HG03280 (cell line): ENCODE measurements around the gene UNC50.

ENCODE experiments used
- ATAC-seq: cut with Tn5 transposase; IDR thresholded peaks from one replicate; pipeline ENCODE4 v1.9.1; 2021; ENCODE audit warnings: mild to moderate bottlenecking, moderate library complexity; ENCODE audit not compliant: unreplicated experiment

Gene UNC50, protein sequence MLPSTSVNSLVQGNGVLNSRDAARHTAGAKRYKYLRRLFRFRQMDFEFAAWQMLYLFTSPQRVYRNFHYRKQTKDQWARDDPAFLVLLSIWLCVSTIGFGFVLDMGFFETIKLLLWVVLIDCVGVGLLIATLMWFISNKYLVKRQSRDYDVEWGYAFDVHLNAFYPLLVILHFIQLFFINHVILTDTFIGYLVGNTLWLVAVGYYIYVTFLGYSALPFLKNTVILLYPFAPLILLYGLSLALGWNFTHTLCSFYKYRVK

DNA sequence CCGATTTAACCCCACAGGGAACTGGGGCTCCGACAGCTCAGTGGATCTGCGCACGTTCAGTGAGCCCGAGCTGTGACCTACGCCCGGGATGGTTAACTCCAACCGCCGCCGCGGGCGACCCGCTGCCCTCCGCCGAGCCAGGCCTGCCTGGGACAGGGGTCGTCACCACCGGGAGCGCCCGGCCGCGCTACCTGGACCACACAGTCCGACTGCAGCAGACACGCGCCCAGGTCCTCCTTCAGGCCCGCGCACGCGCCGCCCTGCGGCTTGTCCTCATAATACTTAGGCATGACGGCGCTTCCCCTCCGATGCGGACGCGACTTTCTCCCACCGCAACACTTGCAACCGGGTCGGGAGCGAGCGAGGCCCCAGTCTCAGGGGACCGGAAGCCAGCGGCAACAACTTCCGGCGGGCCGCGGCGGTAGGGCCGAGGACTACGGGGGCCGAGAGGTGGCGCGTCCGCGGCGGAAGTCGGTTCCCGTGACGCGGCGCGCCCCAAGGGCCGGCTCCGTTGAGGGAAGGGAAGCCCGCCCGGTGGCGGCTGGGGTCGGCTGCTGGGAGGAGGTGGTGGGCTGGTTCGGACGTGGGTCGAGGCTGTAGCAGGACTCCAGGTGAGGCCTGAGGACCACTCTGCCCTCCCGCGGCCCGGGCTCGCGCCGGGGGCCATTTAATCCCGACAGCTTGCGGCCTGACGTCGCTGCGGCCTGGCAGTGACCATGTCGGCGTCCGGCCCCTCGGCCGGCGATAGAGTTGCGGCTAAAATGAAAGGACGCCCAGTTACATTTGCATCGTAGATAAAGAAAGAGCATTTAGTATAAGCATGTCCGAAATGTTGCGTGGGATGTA lies at the start of gene UNC50, which contains the start of gene COA5:
TSS of gene UNC50 (plus strand) at position 474 of the 846 bp plus-strand sequence. CDS start 1,171 bp downstream, outside the sequence.
TSS of gene COA5 (minus strand) at position 397 of the 846 bp plus-strand sequence. CDS start at position 290, 107 bp downstream.
- peak; percentile 93 for ATAC-seq

DNA sequence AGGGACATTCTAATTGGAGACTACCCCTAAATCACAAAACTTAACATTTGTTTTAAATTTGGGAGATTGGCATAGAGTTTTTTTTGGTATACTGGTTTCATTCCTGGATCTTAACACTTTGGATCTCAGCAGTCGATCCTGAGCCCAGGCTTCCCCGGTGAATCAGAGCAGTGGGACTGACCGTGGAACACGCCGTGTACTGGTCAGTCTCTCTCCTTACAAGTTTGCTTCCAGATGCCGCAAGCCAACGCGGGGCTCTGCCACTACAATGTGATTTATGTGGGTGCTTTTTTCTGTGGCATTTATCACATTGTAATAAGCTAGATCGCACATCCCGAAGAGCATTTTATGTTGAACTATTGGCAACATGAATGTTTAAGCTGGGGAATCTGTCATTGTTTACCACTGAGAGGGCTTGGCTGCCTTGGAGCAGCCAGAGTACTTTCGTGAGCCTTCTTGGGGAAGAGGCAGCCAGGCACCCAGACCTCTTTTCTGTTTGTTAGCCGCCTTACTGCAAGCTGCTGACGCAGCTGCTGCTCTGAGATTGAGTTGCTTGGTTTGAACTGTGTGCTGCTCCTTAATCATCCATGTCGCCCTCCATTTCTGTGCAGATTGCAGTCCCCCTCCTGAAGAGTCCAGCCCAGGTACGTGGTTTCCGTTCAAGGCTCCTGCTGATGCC lies 49.4 kb upstream of the UNC50 start:
- no peak for ATAC-seq

DNA sequence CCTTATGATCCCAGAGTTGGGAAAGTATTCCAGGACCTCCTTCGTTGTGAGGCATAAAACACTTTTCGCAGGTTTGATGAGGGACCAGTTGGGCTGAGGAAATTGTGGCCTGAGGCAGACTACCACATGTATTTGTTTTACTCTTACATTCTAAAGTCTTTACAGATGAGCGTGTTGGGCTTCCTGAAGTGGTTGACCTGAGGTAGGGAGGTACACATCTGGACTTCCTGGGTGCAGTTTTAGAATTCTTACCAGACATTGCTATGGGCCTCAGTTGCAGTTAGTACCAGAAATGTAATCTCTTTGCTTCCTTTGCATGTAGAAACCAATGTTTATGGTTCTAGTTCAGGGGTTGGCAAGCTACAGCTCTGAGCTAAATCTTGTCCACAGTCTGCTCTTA lies 48.8 kb upstream of the UNC50 start:
- ATAC-seq: no peak

DNA sequence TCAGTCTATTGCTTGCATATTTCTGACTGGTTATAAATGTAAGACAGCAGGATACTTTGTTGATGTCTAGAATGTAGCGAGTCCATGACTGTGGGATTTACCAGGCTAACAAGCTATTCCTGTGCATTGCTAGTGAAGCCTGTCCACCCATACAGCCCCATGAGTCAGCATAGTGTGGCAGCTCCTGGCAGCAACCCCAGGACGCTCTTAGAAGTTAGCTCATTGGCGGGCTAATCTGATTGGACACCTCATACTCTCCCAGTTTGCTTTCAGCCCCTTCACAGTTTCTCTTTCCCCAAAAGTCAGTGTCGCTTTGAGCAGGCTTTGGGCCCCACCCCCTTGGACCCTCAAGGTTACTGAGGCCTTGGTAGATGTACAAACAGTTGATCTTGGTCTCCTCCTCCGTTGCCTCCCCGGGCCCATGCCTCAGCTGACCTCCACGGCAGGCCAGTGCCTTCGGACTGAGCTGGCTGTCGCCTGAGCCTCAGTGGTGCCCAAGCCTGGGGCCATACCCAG lies 48.1 kb upstream of the UNC50 start:
- ATAC-seq: no peak

DNA sequence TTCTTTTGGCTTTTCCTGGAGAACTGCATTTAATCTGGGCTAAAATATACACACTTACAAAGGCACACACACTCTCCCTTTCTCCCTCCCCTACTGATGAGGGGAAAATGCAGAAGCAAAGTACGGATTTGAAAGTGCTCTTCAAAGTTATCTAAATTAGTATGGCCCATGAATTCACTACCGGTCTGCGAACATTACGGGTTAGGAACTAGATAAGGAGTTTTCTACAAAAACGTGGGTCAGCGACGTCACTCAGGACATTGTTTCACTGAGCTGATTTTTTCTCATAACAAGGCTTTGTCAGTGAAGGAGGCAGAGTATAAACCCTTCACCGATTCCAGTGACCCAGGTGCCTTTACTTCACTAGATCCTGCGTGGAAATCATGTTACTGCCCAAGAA lies 47.4 kb upstream of the UNC50 start:
- ATAC-seq: no peak

DNA sequence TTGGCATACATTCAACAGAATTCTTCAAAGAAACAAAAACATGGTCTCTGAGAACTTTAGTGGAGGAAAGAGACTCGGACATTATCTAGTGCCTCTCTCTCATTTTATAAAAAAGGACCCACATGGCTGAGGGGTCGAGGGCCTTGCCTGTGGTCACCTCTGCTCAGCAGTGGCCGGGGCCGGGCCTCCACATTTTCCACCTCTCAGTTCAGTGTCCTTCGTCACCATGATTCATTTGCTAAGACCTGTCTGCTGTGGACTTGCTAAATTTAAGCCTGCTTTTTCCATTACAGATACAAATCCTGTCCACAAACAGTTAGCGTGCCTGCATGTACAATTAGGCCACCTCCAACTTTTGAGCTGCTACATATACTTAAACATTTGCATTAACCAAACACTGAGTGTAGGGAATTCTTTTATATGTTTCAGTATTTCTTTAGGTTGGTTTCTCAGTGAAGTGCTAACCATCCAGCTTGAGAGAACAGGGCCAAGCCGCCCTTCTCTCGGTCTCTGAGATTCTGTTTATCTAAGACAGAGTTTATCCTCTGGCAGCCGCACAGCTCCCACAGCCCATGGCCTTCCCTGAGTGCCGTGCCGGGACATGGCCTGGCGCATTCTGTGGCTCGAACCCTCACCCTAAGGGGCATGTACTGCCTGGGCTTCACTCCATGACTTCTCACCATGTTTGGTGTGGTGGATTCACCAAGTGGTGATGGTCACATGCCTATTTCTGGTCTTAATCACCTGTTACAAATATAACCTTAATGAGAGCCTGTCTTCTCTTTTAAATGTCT lies 46.3 kb upstream of the UNC50 start:
- ATAC-seq: no peak

DNA sequence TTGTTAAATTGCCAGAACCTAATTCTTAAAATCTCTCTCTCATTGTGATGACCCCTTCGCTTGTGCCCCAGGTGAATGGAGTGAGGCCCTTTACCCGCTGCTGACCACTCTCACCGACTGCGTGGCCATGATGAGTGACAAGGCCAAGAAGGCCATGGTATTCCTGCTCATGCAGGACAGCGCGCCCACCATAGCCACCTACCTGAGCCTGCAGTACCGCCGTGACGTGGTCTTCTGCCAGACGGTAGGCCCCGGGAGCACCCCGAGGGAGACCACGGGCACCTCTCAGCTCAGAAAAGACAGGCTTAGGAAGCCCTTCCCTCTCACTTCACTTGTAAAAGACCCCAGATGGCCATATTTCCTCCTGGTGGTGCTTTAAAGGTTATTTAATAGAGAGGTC lies 45.0 kb upstream of the UNC50 start:
- ATAC-seq: no peak

DNA sequence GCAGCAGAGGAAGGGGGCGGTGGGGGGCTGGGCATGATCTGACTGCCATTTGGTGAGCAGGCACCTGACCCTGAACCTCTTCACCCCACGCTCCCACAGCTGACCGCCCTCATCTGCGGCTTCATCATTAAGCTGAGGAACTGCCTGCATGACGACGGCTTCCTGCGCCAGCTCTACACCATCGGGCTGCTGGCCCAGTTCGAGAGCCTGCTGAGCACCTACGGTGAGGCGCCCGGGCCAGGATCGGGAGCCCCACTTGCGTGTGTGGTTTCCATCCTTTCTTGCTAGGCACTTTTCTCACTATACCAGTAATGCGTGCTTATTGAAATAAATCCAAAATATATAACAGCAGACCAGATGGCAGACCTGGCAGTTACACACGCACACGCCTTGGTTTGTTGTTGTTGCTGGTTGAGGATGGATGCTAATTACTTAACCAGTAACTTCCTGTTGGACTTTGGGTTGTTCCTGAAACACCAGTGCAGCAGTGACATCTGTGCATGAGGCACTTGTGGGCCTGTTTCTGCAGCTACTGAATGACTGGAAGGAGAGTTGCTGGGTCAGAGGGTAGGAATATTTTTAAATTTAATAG lies 43.8 kb upstream of the UNC50 start:
- ATAC-seq: no peak

DNA sequence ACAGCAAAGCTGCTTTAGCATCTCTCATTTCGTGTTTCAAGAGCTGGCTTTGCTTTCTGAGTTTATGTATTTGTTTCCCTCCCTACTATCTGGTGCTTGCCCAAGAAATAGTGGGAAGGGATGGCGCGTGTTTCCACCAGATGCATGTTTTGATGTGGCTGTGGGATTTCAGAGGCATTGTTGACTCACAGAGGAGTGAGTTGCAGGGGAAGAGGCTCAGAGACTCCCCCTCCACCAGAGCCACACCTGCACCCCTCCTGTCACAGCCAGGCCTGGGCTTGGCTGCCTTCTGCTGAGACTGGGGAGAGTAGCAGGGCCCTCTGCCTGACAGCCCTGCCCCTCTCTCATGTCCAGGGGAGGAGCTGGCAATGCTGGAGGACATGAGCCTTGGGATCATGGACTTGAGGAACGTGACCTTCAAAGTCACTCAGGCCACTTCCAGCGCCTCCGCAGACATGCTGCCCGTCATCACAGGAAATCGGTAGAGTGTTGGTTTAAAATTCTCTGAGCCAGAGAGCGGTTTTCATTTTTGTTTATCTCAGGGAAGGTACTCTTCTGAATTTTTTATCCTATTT lies 43.0 kb upstream of the UNC50 start:
- ATAC-seq: no peak

DNA sequence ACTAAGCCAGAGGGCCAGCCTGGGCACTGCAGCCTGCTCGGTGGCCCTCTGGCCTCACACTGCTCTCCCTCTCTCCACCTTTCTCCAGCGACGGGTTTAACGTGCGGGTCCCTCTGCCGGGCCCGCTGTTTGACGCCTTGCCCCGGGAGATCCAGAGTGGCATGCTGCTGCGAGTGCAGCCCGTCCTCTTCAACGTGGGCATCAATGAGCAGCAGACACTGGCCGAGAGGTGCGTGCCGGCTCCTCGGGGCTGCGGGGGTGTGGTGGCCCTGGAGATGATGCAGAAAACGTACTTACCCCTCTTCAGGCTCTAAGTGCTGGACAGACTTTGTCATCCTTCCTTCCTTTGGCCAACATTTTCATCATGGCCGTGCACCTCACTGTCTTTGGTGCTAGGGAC lies 42.4 kb upstream of the UNC50 start:
- no peak for ATAC-seq

DNA sequence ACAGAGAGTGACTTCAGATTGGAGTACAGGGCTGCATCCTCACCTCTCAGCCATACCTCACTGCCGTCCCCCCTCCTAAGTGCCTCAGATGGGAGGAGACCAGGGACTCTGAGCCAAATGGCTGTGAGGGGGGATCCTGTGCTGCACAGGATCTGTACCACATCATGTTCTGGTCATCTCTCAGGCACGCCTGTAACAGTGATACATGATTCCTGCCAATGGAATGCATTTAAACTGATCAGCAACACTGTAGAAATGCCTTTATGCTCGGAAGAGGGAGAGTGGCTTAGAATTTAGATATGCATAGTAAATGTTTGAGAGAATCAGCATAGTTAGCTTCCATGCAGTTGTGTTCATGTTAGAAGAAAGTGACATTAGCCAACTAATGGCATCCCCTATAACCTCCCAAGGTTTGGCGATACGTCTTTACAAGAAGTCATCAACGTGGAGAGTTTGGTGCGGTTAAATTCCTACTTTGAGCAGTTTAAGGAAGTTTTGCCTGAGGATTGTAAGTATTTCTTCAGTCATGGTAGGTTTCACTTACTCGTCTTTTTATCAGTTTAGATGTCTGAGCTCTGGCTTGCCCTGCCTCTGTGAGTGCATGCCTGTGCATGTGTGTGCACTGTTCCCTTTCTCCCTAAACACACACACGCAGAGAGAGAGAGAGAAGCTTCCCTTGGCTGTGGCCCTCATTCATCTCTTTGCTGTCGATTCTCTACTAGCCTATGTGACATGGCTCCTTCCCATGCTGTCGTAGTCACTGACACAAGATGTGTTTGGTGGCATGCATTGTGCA lies 40.0 kb upstream of the UNC50 start:
- ATAC-seq: no peak

DNA sequence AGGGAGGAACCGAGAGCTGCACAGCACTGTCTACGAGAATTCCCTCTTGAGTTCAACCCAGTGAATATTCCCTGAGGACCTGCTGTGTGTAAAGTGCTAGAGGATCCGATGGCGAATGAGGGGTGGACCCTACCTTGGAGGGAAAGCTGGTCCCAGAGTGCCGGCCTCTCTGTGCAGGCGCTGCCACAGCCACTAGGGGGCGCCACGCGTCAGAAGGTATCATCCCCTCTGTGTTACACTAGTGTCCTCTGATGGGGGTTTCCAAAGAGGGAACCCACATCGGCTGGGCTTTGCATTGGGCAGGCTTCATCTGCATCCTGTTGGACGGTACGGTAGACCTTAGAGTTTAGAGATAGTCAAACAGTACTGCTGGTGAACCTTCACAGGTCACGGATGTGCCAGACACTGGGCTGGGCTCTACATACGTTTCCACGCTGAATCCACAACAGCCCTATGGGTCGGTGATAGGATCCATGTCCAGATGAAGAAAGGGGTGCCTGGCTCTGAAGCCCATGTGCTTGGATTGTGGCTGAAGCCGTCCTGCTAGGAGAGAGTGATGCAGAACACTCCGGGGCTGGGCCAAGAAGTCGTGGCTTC lies 39.1 kb upstream of the UNC50 start:
- no peak for ATAC-seq

DNA sequence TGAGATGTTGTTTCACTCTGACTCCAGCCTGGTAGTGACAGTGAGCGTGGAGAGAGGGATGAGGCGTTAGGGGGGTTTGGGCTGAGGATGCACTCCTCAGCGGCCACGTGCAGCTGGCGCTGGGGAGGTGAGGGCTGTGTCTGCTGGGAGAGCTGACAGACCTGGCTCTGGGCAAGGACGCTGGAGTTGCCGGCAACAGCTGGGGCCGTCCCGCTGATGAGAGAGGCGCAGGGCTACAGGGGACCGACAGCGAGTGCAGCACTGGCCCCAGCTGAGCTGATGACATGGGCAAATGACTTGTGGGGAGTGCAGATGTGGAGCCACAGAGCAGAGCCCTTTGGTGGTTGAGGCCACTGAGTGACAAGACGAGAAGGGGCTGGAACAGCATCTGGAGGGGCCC lies 38.5 kb upstream of the UNC50 start:
- no peak for ATAC-seq

DNA sequence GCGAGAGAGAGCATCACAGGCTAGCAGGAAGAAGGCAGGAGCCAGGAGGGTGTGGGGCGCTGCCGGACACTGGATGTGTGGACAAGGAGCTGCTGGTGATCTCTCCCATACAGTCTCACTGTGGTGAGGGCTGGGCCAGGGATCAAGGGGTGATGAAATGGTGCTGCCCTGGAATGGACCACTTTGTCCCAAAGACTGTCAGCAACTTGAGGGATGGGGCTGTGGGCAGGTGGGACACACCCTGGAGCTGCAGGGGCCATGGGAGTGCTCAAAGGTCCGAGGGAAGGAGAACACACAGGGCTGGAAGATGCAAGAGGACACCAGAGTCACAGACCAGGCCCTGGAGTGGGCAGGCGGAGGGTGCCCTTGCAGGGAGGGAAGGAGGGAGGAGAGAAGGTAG lies 38.0 kb upstream of the UNC50 start:
- no peak for ATAC-seq

DNA sequence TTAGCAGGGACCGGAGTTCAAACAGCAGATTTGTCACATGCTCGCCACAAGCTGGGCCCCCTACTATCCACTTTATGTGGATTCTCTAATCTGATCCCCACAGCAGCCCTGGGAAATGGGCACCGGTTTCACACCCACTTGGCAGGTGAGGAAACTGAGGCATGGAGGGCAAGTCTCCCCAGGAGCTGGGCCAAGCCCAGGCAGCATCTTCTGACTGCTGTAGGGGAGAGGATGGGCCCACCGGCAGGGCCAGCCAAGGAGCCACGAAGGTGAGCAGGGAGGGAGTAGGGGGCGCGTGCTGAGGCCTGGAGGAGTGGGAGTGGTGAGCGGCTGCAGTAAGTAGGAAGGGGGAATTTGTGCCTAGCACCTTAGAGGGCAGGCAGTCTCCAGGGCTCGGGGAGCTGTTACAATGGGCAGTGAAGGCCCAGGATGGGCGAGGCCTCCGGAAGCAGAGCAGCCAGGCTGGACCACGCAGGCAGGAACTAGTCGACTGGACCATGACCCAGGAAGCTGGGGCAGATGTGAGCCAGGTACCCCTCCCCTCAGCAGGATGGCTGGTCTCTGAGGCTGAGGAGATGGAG lies 37.2 kb upstream of the UNC50 start:
- no peak for ATAC-seq

DNA sequence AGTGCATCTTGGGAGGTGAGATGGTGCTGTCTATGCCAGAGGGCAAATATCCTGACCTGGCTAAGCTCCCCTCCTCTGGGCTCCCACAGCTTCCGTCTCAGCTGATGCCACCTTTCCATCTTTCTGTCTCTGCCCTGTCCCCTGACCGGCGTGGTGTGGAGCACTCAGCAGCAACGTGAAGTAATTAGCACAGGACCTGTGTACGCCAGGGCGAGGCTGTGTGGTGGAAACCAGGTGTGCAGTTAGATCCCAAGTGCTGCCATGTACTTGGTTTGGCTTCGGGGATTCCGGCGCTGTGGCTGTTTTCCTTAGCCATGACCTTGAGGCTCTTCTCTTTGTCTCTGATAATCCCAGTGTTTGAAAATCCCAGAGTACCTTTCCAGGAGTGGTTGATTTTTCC lies 36.6 kb upstream of the UNC50 start:
- ATAC-seq: no peak

DNA sequence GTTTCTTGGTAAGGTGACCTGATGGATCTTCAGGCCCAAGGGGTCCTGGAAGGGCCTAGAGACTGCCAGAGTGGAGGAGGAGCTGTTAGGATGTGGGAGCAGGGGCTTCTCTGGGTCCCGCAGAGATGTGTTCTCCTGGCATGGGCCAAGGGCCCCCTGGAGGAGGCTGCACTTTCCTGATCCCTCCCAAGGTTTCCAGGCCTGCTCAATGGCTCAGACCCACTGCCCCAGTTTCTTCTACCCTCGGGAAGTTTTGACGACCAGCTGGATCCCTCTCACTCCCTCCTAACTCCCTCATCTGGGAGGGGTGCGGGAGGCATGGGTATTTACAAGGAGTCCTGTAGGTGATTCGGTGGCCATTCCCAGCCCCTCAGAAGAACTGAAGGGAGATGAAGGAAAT lies 36.2 kb upstream of the UNC50 start:
- no peak for ATAC-seq

DNA sequence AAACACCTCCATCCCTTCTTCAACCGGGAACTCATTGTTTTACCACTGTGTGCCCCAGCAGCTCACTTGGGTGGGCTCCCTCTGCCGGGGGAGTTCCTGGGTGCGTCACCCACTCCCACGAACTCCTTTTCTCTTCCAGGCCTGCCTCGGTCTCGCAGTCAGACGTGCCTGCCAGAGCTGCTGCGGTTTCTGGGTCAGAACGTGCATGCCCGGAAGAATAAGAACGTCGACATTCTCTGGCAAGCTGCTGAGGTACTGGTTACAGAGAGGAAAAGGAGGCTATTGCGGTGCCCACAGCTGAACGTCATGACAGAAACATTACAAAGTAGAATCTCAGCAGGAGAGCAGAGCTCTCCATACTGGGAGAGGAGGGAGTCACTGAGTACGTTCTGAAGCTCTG lies 35.7 kb upstream of the UNC50 start:
- no peak for ATAC-seq
